Spleen (tissue), 11 donors: ENCODE measurements around the gene ANKRD29. TPM values are rescaled to one million over a fixed set of nuclear protein-coding genes. Genes with fewer than 3 reads are reported as not detected.

ENCODE experiments used
- DNase-seq: peaks from one replicate; pipeline ENCODE4 v3.0.0-alpha.2; 2020
- H3K27ac ChIP-seq, 8 donors: fragments of 200-600 bp; sonication (generic) in 7 of 8; 1 replicate in 4 of 8; 2 replicates in 4 of 8; pipeline versions ENCODE4 v1.5.0 to v1.8.0; 2016 to 2021; ENCODE audit warnings: inconsistent platforms in 4 of 8, mild to moderate bottlenecking in 4 of 8, moderate library complexity in 1 of 8
- H3K27me3 ChIP-seq, 7 donors: fragments of 200-600 bp; sonication (generic) in 6 of 7; replicated peaks in 1 of 7; 1 replicate in 4 of 7; 2 replicates in 3 of 7; pipeline versions ENCODE4 v1.5.0 to v1.8.0; 2016 to 2021; ENCODE audit warnings: inconsistent platforms in 3 of 7, mild to moderate bottlenecking in 1 of 7
- H3K36me3 ChIP-seq, 6 donors: fragments of 200-600 bp; sonication (generic) in 5 of 6; 1 replicate in 4 of 6; 2 replicates in 2 of 6; pipeline versions ENCODE4 v1.5.0 to v1.8.0; 2016 to 2021; ENCODE audit warnings: inconsistent platforms in 2 of 6
- H3K4me1 ChIP-seq, 6 donors: fragments of 200-600 bp; sonication (generic) in 5 of 6; 1 replicate in 3 of 6; 2 replicates in 3 of 6; pipeline versions ENCODE4 v1.5.0 to v1.8.0; 2016 to 2021; ENCODE audit warnings: inconsistent platforms in 3 of 6
- H3K4me3 ChIP-seq, 8 donors: fragments of 200-600 bp; sonication (generic) in 7 of 8; 1 replicate in 4 of 8; 2 replicates in 4 of 8; pipeline versions ENCODE4 v1.5.0 to v1.8.0; 2016 to 2021; ENCODE audit warnings: inconsistent platforms in 4 of 8, mild to moderate bottlenecking in 4 of 8, moderate library complexity in 2 of 8
- H3K9me3 ChIP-seq, 8 donors: fragments of 200-600 bp; sonication (generic) in 7 of 8; 1 replicate in 4 of 8; 2 replicates in 4 of 8; pipeline versions ENCODE4 v1.5.0 to v1.8.0; 2016 to 2021; ENCODE audit warnings: inconsistent platforms in 4 of 8
- CTCF ChIP-seq, 11 experiments: fragments of 200-600 bp in 7 of 11; fragments of 450-650 bp in 4 of 11; sonication (generic) in 4 of 11; IDR thresholded peaks in 8 of 11; conservative IDR thresholded peaks in 3 of 11; 1 replicate in 7 of 11; 2 replicates in 4 of 11; pipeline versions ENCODE4 v1.4.0 to v1.8.0; 2016 to 2021; ENCODE audit warnings: antibody characterized with exemption in 11 of 11, inconsistent platforms in 4 of 11, mild to moderate bottlenecking in 1 of 11
- POLR2A ChIP-seq, 3 donors: fragments of 450-650 bp; IDR thresholded peaks; one replicate each; pipeline ENCODE4 v1.5.1; 2017; ENCODE audit warnings: antibody characterized with exemption in 3 of 3, mild to moderate bottlenecking in 1 of 3
- POLR2AphosphoS5 ChIP-seq, 3 donors: sonication (generic); formaldehyde crosslinking; IDR thresholded peaks; one replicate each; pipeline ENCODE4 v1.5.1; 2017; ENCODE audit warnings: antibody characterized with exemption in 3 of 3
- WGBS, 5 donors: extraction: QIAGEN DNeasy Blood & Tissue Kit in 3 of 5; methylation state at CpG; one replicate each; pipeline versions ENCODE4 v1.1.5 to v1.1.7; 2013 to 2018; 5-methylcytosine and 5-hydroxymethylcytosine counted together
- intact Hi-C: fragments of 100-400 bp; cut with DNase I; formaldehyde crosslinking; loops from one replicate; pipeline ENCODE4 v1.15.0; 2023; ENCODE audit warnings: low total_unique reads
- polyA plus RNA-seq, 3 donors: library from polyadenylated mRNA; stranded (reverse); fragments of 200-250 nt; gene quantifications; one replicate each; pipeline ENCODE4 v1.2.1, GENCODE V29; 2013
- total RNA-seq, 7 donors: library from RNA; depleted of rRNA in 3 of 7; stranded (reverse); fragments of >200 nt in 3 of 7; fragmentation: NEBNext Ultra II Directional in 4 of 7; extraction: Animal tissue kit (Norgen Biotek cat#: 25700) in 4 of 7; gene quantifications; one replicate each; pipeline versions ENCODE4 v1.1.0 to v1.2.1, GENCODE V29; 2016 to 2021
- donor health status: healthy with polysubstance abuse.
- donor health status: DM: no; HTN: no; CAD: no; lungs with moderate emphysema.
- donor health status: DM: no; HTN: no; CAD: no.
- donor health status: Bipolar disorder and iron deficiency.
- donor health status: healthy.
- donor health status: DM: no; HTN: no; CAD: no.
- donor health status: DM: yes; HTN: yes; CAD: no.

The ANKRD29 gene
- total and polyA plus RNA-seq, 10 donors, result 1.6 to 10.6 (median 3.7) TPM

DNA sequence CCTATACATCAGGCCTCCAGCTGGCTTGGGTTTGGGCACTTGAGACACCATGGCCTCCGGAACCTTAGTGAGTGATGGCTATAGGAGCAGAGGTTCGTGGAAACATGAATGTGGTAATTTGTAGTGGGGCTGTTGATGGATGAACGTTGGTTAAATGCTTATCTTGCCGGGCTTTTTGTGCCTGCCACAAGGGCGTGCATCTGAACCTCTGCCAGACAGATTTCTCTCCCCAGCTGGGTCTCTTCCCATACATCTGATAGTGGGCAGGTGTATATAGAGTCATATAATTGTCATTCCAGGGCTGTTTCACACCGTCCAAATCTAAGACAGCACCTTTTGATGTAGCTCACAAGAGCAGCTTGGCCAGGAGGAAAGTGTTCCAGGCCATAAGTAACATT, 41.3 kb upstream of the ANKRD29 start:
- no peak overlapping the region for H3K27ac ChIP-seq

GRCh38 chr18:23703057-23703986, 40.6 kb upstream of the ANKRD29 start:
- no peak for TF ChIP-seq POLR2A (IDR thresholded peaks at IDR 0.05)
- peak in 6 of 11 experiments; percentile 13 to 52 (median 38) for TF ChIP-seq CTCF (IDR thresholded peaks at IDR 0.05 in 8 of 11, conservative IDR thresholded peaks at IDR 0.05 in 3 of 11)
- WGBS, 5 donors, result 46 to 57% (median 54%) methylated on average over 6 of the region's 6 CpGs
- no peak overlapping the region for H3K27ac ChIP-seq
- DNase-seq, result no peak
- no peaks in the 10 kb centered on the region for H3K4me1 ChIP-seq
- H3K36me3 ChIP-seq, result no peaks in the 10 kb centered on the region
- intact Hi-C loops, result no loop called here
- peaks cover 0 to 14% (median 0%) of the 10 kb centered on the region in 7 donors for H3K27me3 ChIP-seq
- H3K4me3 ChIP-seq, result no peak overlapping the region
- peaks cover 0 to 15% (median 8%) of the 10 kb centered on the region in 8 donors for H3K9me3 ChIP-seq

More for the DNA sequence above, 41.3 kb upstream of the ANKRD29 start:
- WGBS, 5 donors, result 66 to 80% (median 73%) methylated on average over 6 of the region's 6 CpGs
- no peaks in the 10 kb centered on the region for H3K36me3 ChIP-seq
- H3K4me3 ChIP-seq, result no peak overlapping the region
- H3K27me3 ChIP-seq, result peaks cover 0 to 14% (median 0%) of the 10 kb centered on the region in 7 donors
- peaks cover 0 to 15% (median 8%) of the 10 kb centered on the region in 8 donors for H3K9me3 ChIP-seq
- DNase-seq, result no peak
- TF ChIP-seq CTCF (IDR thresholded peaks at IDR 0.05 in 8 of 11, conservative IDR thresholded peaks at IDR 0.05 in 3 of 11), result no peak
- TF ChIP-seq POLR2AphosphoS5 (IDR thresholded peaks at IDR 0.05), result no peak
- no peak for TF ChIP-seq POLR2A (IDR thresholded peaks at IDR 0.05)
- intact Hi-C loops, result no loop called here
- H3K4me1 ChIP-seq, result no peaks in the 10 kb centered on the region

GRCh38 chr18:23702606-23703005, 39.9 kb upstream of the ANKRD29 start:
- intact Hi-C loops, result no loop called here
- Histone ChIP-seq H3K27ac (no peak overlapping the region), H3K27me3 (peaks cover 0 to 14% (median 0%) of the 10 kb centered on the region in 7 donors), H3K9me3 (peaks cover 0 to 13% (median 8%) of the 10 kb centered on the region in 8 donors), H3K4me1 (no peaks in the 10 kb centered on the region), H3K4me3 (no peak overlapping the region), H3K36me3 (no peaks in the 10 kb centered on the region)
- DNase-seq, result no peak
- WGBS, 5 donors, result 79 to 92% (median 86%) methylated on average over 4 of the region's 4 CpGs
- no peak for TF ChIP-seq CTCF (IDR thresholded peaks at IDR 0.05 in 8 of 11, conservative IDR thresholded peaks at IDR 0.05 in 3 of 11)

DNA sequence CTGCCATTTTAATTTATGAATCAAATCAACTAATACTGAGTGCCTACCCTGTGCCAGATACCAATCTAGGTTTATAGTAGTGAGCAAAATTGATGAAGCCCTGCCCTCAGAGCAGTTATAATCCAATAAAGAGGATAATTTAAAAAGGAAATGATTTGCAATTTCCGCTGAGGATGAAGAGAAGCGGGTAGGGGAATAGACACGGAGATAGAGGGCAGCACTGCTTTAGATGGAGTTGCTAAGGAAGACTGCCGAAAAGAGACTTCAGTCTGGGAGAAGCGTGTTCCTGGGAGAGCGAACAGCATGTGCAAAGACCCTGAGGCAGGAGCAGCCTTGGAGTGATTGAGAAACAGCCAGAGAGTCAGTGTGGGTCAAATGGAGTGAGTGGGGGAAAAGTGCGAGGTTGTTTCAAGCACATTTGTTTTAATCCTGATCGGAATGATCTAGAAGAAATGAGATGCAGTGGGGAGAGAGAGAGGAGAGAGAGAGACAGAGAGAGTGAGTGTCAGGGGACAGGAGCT, 38.9 kb upstream of the ANKRD29 start:
- Histone ChIP-seq H3K36me3 (no peaks in the 10 kb centered on the region), H3K27ac (no peak overlapping the region), H3K4me1 (no peaks in the 10 kb centered on the region), H3K9me3 (peaks cover 0 to 3% (median 0%) of the 10 kb centered on the region in 8 donors), H3K27me3 (peaks cover 0 to 14% (median 0%) of the 10 kb centered on the region in 7 donors), H3K4me3 (no peak overlapping the region)
- DNase-seq, result no peak
- intact Hi-C loops, result no loop called here
- TF ChIP-seq POLR2A (IDR thresholded peaks at IDR 0.05) (no peak), POLR2AphosphoS5 (IDR thresholded peaks at IDR 0.05) (no peak), CTCF (IDR thresholded peaks at IDR 0.05 in 8 of 11, conservative IDR thresholded peaks at IDR 0.05 in 3 of 11) (no peak)
- 86 to 90% (median 87%) methylated on average over 8 of the region's 8 CpGs for WGBS, 5 donors
